Stimulated activated effector memory CD8-positive, alpha-beta T cell treated with anti-CD3 and anti-CD28 coated beads, Interleukin-12 subunit alpha, Interleukin-12 subunit beta, amount 100 ng/mL, for 72 hours (primary cell): Measurements from ENCODE around the gene RNF213.
"Not testable (repeated sequence)": the region's sequence is repeated elsewhere in the genome, so short reads cannot be mapped to it uniquely, and the experiment has no call there.

ENCODE experiments used
- ATAC-seq: fragments of 150-1000 bp; cut with Tn5 transposase; 2 replicates; pipeline ENCODE4 v1.10.0; 2021
- DNase-seq, 2 donors: peaks; one replicate each; pipeline ENCODE4 v3.0.0; 2021 to 2022; ENCODE audit warnings: low spot score in 2 of 2
- H3K27ac Mint-ChIP-seq: one replicate; pipeline ENCODE4 v1.8.0; 2022; ENCODE audit warnings: mild to moderate bottlenecking, mixed read lengths
- H3K36me3 Mint-ChIP-seq: one replicate; pipeline ENCODE4 v1.8.0; 2022; ENCODE audit warnings: mild to moderate bottlenecking, mixed read lengths
- H3K4me1 Mint-ChIP-seq: one replicate; pipeline ENCODE4 v1.8.0; 2022; ENCODE audit warnings: mixed read lengths
- H3K4me3 Mint-ChIP-seq: one replicate; pipeline ENCODE4 v1.8.0; 2022; ENCODE audit warnings: mild to moderate bottlenecking, mixed read lengths
- H3K9me3 Mint-ChIP-seq: one replicate; pipeline ENCODE4 v1.8.0; 2022; ENCODE audit warnings: mixed read lengths

Gene RNF213

GRCh38 chr17:80286638-80286960 is 25.9 kb downstream of the RNF213 start:
- Mint-ChIP-seq H3K9me3 (no peaks in the 10 kb centered on the region), H3K4me1 (peaks cover 29% of the 10 kb centered on the region), H3K27ac (peak overlapping the region; percentile 67), H3K4me3 (no peak overlapping the region), H3K36me3 (no peaks in the 10 kb centered on the region)
- ATAC-seq = no peak
- no peak for DNase-seq

- H3K27ac Mint-ChIP-seq = peak overlapping the region; percentile 67
- no peak overlapping the region for H3K4me3 Mint-ChIP-seq
- H3K4me1 Mint-ChIP-seq = peaks cover 25% of the 10 kb centered on the region
- H3K36me3 Mint-ChIP-seq = no peaks in the 10 kb centered on the region
- no peak for ATAC-seq
- no peaks in the 10 kb centered on the region for H3K9me3 Mint-ChIP-seq
- no peak for DNase-seq
Observed at GRCh38 chr17:80287038-80287437, 26.4 kb downstream of the RNF213 start.

GRCh38 chr17:80287806-80288567 is 27.3 kb downstream of the RNF213 start:
- Mint-ChIP-seq H3K27ac (peak overlapping the region; percentile 90), H3K36me3 (no peaks in the 10 kb centered on the region), H3K9me3 (no peaks in the 10 kb centered on the region), H3K4me3 (no peak overlapping the region), H3K4me1 (peaks cover 31% of the 10 kb centered on the region)
- DNase-seq (no peak), ATAC-seq (no peak)

GRCh38 chr17:80289616-80290015 is 29.0 kb downstream of the RNF213 start:
- ATAC-seq (no peak), DNase-seq (no peak)
- peaks cover 40% of the 10 kb centered on the region for H3K4me1 Mint-ChIP-seq
- no peaks in the 10 kb centered on the region for H3K36me3 Mint-ChIP-seq
- no peak overlapping the region for H3K4me3 Mint-ChIP-seq
- no peaks in the 10 kb centered on the region for H3K9me3 Mint-ChIP-seq
- peak overlapping the region; percentile 90 for H3K27ac Mint-ChIP-seq

GRCh38 chr17:80290156-80290555 is 29.5 kb downstream of the RNF213 start:
- H3K9me3 Mint-ChIP-seq = no peaks in the 10 kb centered on the region
- H3K4me3 Mint-ChIP-seq = no peak overlapping the region
- peak overlapping the region; percentile 90 for H3K27ac Mint-ChIP-seq
- peaks cover 42% of the 10 kb centered on the region for H3K4me1 Mint-ChIP-seq
- H3K36me3 Mint-ChIP-seq = no peaks in the 10 kb centered on the region
- ATAC-seq (no peak), DNase-seq (no peak)

- Mint-ChIP-seq H3K36me3 (no peaks in the 10 kb centered on the region), H3K4me1 (peaks cover 47% of the 10 kb centered on the region), H3K27ac (no peak overlapping the region), H3K4me3 (no peak overlapping the region), H3K9me3 (no peaks in the 10 kb centered on the region)
- DNase-seq (no peak), ATAC-seq (no peak)
Observed at GRCh38 chr17:80291260-80291659, 30.6 kb downstream of the RNF213 start.

- no peak overlapping the region for H3K27ac Mint-ChIP-seq
- no peak overlapping the region for H3K4me3 Mint-ChIP-seq
- H3K9me3 Mint-ChIP-seq = no peaks in the 10 kb centered on the region
- H3K4me1 Mint-ChIP-seq = peaks cover 50% of the 10 kb centered on the region
- no peak for ATAC-seq
- DNase-seq = no peak
- no peaks in the 10 kb centered on the region for H3K36me3 Mint-ChIP-seq
Observed at GRCh38 chr17:80291691-80292487, 31.2 kb downstream of the RNF213 start.

GRCh38 chr17:80292521-80292971 is 31.9 kb downstream of the RNF213 start:
- Mint-ChIP-seq H3K36me3 (no peaks in the 10 kb centered on the region), H3K27ac (peak overlapping the region; percentile 40), H3K4me1 (peaks cover 46% of the 10 kb centered on the region)

GRCh38 chr17:80294210-80294609 is 33.6 kb downstream of the RNF213 start:
- H3K36me3 Mint-ChIP-seq = no peaks in the 10 kb centered on the region
- H3K4me3 Mint-ChIP-seq = no peak overlapping the region
- H3K4me1 Mint-ChIP-seq = peaks cover 50% of the 10 kb centered on the region
- DNase-seq (no peak), ATAC-seq (peak; percentile 63)
- no peaks in the 10 kb centered on the region for H3K9me3 Mint-ChIP-seq
- peak overlapping the region; percentile 87 for H3K27ac Mint-ChIP-seq

More at GRCh38 chr17:80292521-80292971, 31.9 kb downstream of the RNF213 start:
- DNase-seq = no peak
- Mint-ChIP-seq H3K9me3 (no peaks in the 10 kb centered on the region), H3K4me3 (no peak overlapping the region)
- no peak for ATAC-seq

GRCh38 chr17:80294653-80295052 is 34.0 kb downstream of the RNF213 start:
- Mint-ChIP-seq H3K4me3 (no peak overlapping the region), H3K36me3 (no peaks in the 10 kb centered on the region), H3K4me1 (peaks cover 48% of the 10 kb centered on the region), H3K27ac (peak overlapping the region; percentile 87), H3K9me3 (no peaks in the 10 kb centered on the region)
- DNase-seq (no peak), ATAC-seq (no peak)

GRCh38 chr17:80295146-80295545 is 34.5 kb downstream of the RNF213 start:
- Mint-ChIP-seq H3K4me3 (no peak overlapping the region), H3K9me3 (no peaks in the 10 kb centered on the region), H3K27ac (peak overlapping the region; percentile 87), H3K4me1 (peaks cover 51% of the 10 kb centered on the region), H3K36me3 (no peaks in the 10 kb centered on the region)
- DNase-seq = no peak
- ATAC-seq = no peak

- Mint-ChIP-seq H3K4me3 (no peak overlapping the region), H3K9me3 (no peaks in the 10 kb centered on the region), H3K27ac (peak overlapping the region; percentile 87), H3K4me1 (peaks cover 55% of the 10 kb centered on the region), H3K36me3 (no peaks in the 10 kb centered on the region)
- ATAC-seq (peak; percentile 69), DNase-seq (no peak)
Observed at GRCh38 chr17:80295559-80295958, 34.9 kb downstream of the RNF213 start.

- no peaks in the 10 kb centered on the region for H3K9me3 Mint-ChIP-seq
- no peaks in the 10 kb centered on the region for H3K36me3 Mint-ChIP-seq
- ATAC-seq = no peak
- peaks cover 60% of the 10 kb centered on the region for H3K4me1 Mint-ChIP-seq
- peak overlapping the region; percentile 87 for H3K27ac Mint-ChIP-seq
- DNase-seq = no peak
- H3K4me3 Mint-ChIP-seq = no peak overlapping the region
Observed at GRCh38 chr17:80296221-80296620, 35.6 kb downstream of the RNF213 start.

GRCh38 chr17:80297996-80298560 is 37.4 kb downstream of the RNF213 start:
- Mint-ChIP-seq H3K36me3 (no peaks in the 10 kb centered on the region), H3K4me1 (peaks cover 64% of the 10 kb centered on the region), H3K9me3 (no peaks in the 10 kb centered on the region), H3K4me3 (no peak overlapping the region), H3K27ac (peak overlapping the region; percentile 56)
- ATAC-seq (no peak), DNase-seq (no peak)

- not testable (repeated sequence) for H3K4me3 Mint-ChIP-seq, DNase-seq, H3K9me3 Mint-ChIP-seq, ATAC-seq, H3K36me3 Mint-ChIP-seq
- Mint-ChIP-seq H3K4me1 (peaks cover 52% of the 10 kb centered on the region), H3K27ac (peak overlapping the region; percentile 57)
Observed at GRCh38 chr17:80299350-80300100, 38.9 kb downstream of the RNF213 start.
